ENCODE results near the gene ZFYVE16. TPM values are rescaled to one million over a fixed set of nuclear protein-coding genes. Genes with fewer than 3 reads are reported as not detected.

The ZFYVE16 gene
- total and polyA plus RNA-seq, 10 of the 15 experiments (the other 5 are each of a cell fraction or from before 2014, with no cell fraction given), result 2.9 to 11.2 (median 7.8) TPM

DNA sequence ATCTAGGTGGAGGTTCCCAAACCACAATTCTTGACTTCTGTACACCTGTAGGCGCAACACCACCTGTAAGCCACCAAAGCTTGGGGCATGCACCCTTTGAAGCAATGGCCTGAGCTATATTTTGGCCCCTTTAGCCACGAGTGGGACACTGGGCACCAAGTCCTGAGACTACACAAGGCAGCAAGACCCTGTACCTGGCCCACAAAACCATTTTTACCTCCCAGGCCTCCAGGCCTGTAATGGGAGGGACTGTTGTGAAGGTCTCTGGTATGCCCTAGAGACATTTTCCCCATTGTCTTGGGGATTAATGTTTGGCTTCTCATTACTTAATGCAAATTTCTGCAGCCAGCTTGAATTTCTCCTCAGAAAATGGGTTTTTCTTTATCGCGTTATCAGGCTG, 55.4 kb downstream of the ZFYVE16 start:
- intact Hi-C loops (cut with micrococcal nuclease; ENCODE audit: unreplicated experiment), result no loop called here
- no TSS peak for BruUV-seq (replicated peaks)
- Histone ChIP-seq H3K4me2 (ENCODE audit: control insufficient read depth, insufficient read depth) (no peak overlapping the region), H3K9ac (ENCODE audit: control insufficient read depth, insufficient read depth, low read length) (no peak overlapping the region), H3K4me3 (no peak overlapping the region), H3K79me2 (ENCODE audit: control insufficient read depth, insufficient read depth, low read length) (no peaks in the 10 kb centered on the region), H3K36me3 (ENCODE audit: control insufficient read depth in 2 of 2, insufficient read depth in 2 of 2, low read length in 1 of 2) (peaks cover 0 to 11% of the 10 kb centered on the region in 2 experiments; a peak in 1 of 4 replicates), H3K27ac (ENCODE audit: control insufficient read depth, insufficient read depth) (no peak overlapping the region), H4K20me1 (ENCODE audit: control insufficient read depth, insufficient read depth) (no peaks in the 10 kb centered on the region), H3K4me1 (ENCODE audit: control insufficient read depth, insufficient read depth, low read length) (no peaks in the 10 kb centered on the region), H3K9me3 (replicated peaks; ENCODE audit: control insufficient read depth, insufficient read depth, low read length) (peaks cover 1% of the 10 kb centered on the region; the same call in 2 of the 3 replicates), H3K27me3 (replicated peaks in 1 of 2; ENCODE audit: control insufficient read depth in 2 of 2, insufficient read depth in 2 of 2, low read length in 1 of 2) (no peaks in the 10 kb centered on the region), H2AFZ (ENCODE audit: control insufficient read depth, low read depth, low read length) (no peak overlapping the region)
- ChIA-PET SMC1A (ENCODE audit: uncharacterized antibody, unreplicated experiment) (no interaction called here), RAD21 (ENCODE audit: unreplicated experiment) (no interaction called here), CTCF (no interaction called here), POLR2A (no interaction called here)
- FAIRE-seq, result no peak
- in situ Hi-C loops (cut with MboI), result no loop called here
- TF ChIP-seq MTA2 (IDR thresholded peaks at IDR 0.05; ENCODE audit: low read depth) (no peak), SP1 (IDR thresholded peaks at IDR 0.05; ENCODE audit: low read depth, low read length) (no peak), EGR1 (IDR thresholded peaks at IDR 0.05; ENCODE audit: borderline replicate concordance in 1 of 2, low read depth in 2 of 2, low read length in 2 of 2) (no peak), SREBF1 (IDR thresholded peaks at IDR 0.05; ENCODE audit: low read length) (no peak), ZBED1 (IDR thresholded peaks at IDR 0.05; ENCODE audit: borderline replicate concordance) (no peak)
- TF ChIP-seq, protein P1, sequence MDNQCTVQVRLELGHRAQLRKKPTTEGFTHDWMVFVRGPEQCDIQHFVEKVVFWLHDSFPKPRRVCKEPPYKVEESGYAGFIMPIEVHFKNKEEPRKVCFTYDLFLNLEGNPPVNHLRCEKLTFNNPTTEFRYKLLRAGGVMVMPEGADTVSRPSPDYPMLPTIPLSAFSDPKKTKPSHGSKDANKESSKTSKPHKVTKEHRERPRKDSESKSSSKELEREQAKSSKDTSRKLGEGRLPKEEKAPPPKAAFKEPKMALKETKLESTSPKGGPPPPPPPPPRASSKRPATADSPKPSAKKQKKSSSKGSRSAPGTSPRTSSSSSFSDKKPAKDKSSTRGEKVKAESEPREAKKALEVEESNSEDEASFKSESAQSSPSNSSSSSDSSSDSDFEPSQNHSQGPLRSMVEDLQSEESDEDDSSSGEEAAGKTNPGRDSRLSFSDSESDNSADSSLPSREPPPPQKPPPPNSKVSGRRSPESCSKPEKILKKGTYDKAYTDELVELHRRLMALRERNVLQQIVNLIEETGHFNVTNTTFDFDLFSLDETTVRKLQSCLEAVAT (IDR thresholded peaks at IDR 0.05), result no peak
- TF ChIP-seq, protein P2, sequence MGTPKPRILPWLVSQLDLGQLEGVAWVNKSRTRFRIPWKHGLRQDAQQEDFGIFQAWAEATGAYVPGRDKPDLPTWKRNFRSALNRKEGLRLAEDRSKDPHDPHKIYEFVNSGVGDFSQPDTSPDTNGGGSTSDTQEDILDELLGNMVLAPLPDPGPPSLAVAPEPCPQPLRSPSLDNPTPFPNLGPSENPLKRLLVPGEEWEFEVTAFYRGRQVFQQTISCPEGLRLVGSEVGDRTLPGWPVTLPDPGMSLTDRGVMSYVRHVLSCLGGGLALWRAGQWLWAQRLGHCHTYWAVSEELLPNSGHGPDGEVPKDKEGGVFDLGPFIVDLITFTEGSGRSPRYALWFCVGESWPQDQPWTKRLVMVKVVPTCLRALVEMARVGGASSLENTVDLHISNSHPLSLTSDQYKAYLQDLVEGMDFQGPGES (IDR thresholded peaks at IDR 0.05), result no peak
- no peak for DNase-seq (ENCODE audit: low read depth, low spot score)
- no peak for ATAC-seq
- WGBS (ENCODE audit: insufficient coverage, insufficient replicate concordance, low lambda C conversion rate, missing lambda C conversion rate), result 82% methylated on average over 4 of the region's 4 CpGs
